HEK293T (cell line): ENCODE results near the gene PMIS2.
"Not testable (repeated sequence)": the region's sequence is repeated elsewhere in the genome, so short reads cannot be mapped to it uniquely, and the experiment has no call there.

Source experiments
- CTCF ChIA-PET: fragments of 350-600 bp; formaldehyde crosslinking; extraction: SDS; loops from one replicate; lab custom pipeline; 2021; ENCODE audit warnings: antibody characterized with exemption, inconsistent platforms; lab: Yijun Ruan, JAX
- POLR2A ChIA-PET: fragments of 350-600 bp; formaldehyde crosslinking; extraction: SDS; loops from one replicate; lab custom pipeline; 2020; ENCODE audit warnings: antibody characterized with exemption, inconsistent platforms; lab: Yijun Ruan, JAX
- DNase-seq: peaks from one replicate; pipeline ENCODE4 v3.0.0; 2012; ENCODE audit warnings: mixed read lengths; ENCODE audit errors: extremely low spot score
- ARNT ChIP-seq: fragments of 450-650 bp; IDR thresholded peaks from 2 replicates; pipeline ENCODE4 v1.6.1; 2017; ENCODE audit warnings: mild to moderate bottlenecking
- BHLHE40 ChIP-seq: fragments of 450-650 bp; IDR thresholded peaks from 2 replicates; pipeline ENCODE4 v1.6.1; 2016; ENCODE audit warnings: mild to moderate bottlenecking, moderate library complexity, borderline replicate concordance
- CTBP1 ChIP-seq: fragments of 450-650 bp; IDR thresholded peaks from 2 replicates; pipeline ENCODE4 v1.6.1; 2016; ENCODE audit warnings: borderline replicate concordance
- ELF4 ChIP-seq: fragments of 450-650 bp; IDR thresholded peaks from 2 replicates; pipeline ENCODE4 v1.6.1; 2017; ENCODE audit warnings: antibody characterized with exemption
- FOXA1 ChIP-seq: fragments of 450-650 bp; IDR thresholded peaks from 2 replicates; pipeline ENCODE4 v1.6.1; 2016; ENCODE audit warnings: mild to moderate bottlenecking
- FOXK2 ChIP-seq: fragments of 450-650 bp; IDR thresholded peaks from 2 replicates; pipeline ENCODE4 v1.6.1; 2016; ENCODE audit warnings: mild to moderate bottlenecking
- FOXM1 ChIP-seq: fragments of 450-650 bp; IDR thresholded peaks from 2 replicates; pipeline ENCODE4 v1.6.1; 2017; ENCODE audit warnings: mild to moderate bottlenecking, borderline replicate concordance
- HDGF ChIP-seq: fragments of 450-650 bp; IDR thresholded peaks from 2 replicates; pipeline ENCODE4 v1.6.1; 2017; ENCODE audit warnings: antibody characterized with exemption, borderline replicate concordance
- L3MBTL2 ChIP-seq: fragments of 450-650 bp; conservative IDR thresholded peaks from 2 replicates; pipeline ENCODE4 v1.6.1; 2016; ENCODE audit warnings: mild to moderate bottlenecking
- LEF1 ChIP-seq: fragments of 450-650 bp; IDR thresholded peaks from 2 replicates; pipeline ENCODE4 v1.6.1; 2017; ENCODE audit warnings: mild to moderate bottlenecking, borderline replicate concordance
- NFRKB ChIP-seq: fragments of 450-650 bp; IDR thresholded peaks from 2 replicates; pipeline ENCODE4 v1.6.1; 2016; ENCODE audit warnings: mild to moderate bottlenecking, moderate library complexity
- PKNOX1 ChIP-seq: fragments of 450-650 bp; IDR thresholded peaks from 2 replicates; pipeline ENCODE4 v1.6.1; 2016
- SP1 ChIP-seq: fragments of 450-650 bp; IDR thresholded peaks from 2 replicates; pipeline ENCODE4 v1.6.1; 2017
- SUZ12 ChIP-seq: fragments of 450-650 bp; IDR thresholded peaks from 2 replicates; pipeline ENCODE4 v1.6.1; 2016; ENCODE audit warnings: mild to moderate bottlenecking
- TARDBP ChIP-seq: fragments of 450-650 bp; IDR thresholded peaks from 2 replicates; pipeline ENCODE4 v1.6.1; 2016
- ZNF384 ChIP-seq: fragments of 450-650 bp; IDR thresholded peaks from 2 replicates; pipeline ENCODE4 v1.6.1; 2016

PMIS2 gene

GRCh38 chr19:35577918-35578317 lies 8.1 kb upstream of the PMIS2 start:
- TF ChIP-seq BHLHE40 (no peak), ARNT (no peak), L3MBTL2 (no peak), LEF1 (no peak), SP1 (no peak), HDGF (no peak), ZNF384 (no peak), FOXM1 (no peak), TARDBP (no peak), NFRKB (no peak), ELF4 (no peak), PKNOX1 (no peak), FOXA1 (no peak), FOXK2 (no peak), SUZ12 (no peak), CTBP1 (no peak)
- ChIA-PET POLR2A (no interaction called here), CTCF (no interaction called here)
- no peak for DNase-seq

GRCh38 chr19:35578707-35579106 lies 7.3 kb upstream of the PMIS2 start:
- ChIA-PET CTCF (no interaction called here), POLR2A (interaction anchor here (1.0 kb wide), 1 partner anchor 70 kb away, joined by 3 read pairs; no protein-coding TSS in a partner anchor)
- no peak for DNase-seq
- no peak for TF ChIP-seq ZNF384

GRCh38 chr19:35582760-35583159 lies 3.2 kb upstream of the PMIS2 start:
- no peak for TF ChIP-seq FOXA1
- TF ChIP-seq SP1, result no peak
- TF ChIP-seq FOXK2, result no peak
- TF ChIP-seq TARDBP, result no peak
- ChIA-PET CTCF (no interaction called here), POLR2A (no interaction called here)
- DNase-seq, result no peak

GRCh38 chr19:35587321-35587720 lies 1.3 kb downstream of the PMIS2 start:
- CTCF ChIA-PET, result no interaction called here
- TF ChIP-seq FOXM1 (no peak), TARDBP (no peak), PKNOX1 (no peak), ZNF384 (no peak), ELF4 (no peak), FOXK2 (no peak), HDGF (no peak), LEF1 (no peak), SP1 (no peak), FOXA1 (no peak), NFRKB (no peak), ARNT (no peak), L3MBTL2 (no peak), CTBP1 (no peak), BHLHE40 (no peak), SUZ12 (no peak)
- POLR2A ChIA-PET, result no interaction called here

GRCh38 chr19:35590875-35591274 lies 4.9 kb downstream of the PMIS2 start:
- ChIA-PET POLR2A (no interaction called here), CTCF (interaction anchor here (1.4 kb wide), 1 partner anchor 42 kb away, joined by 3 read pairs; no protein-coding TSS in a partner anchor)
- DNase-seq, result no peak
- TF ChIP-seq LEF1 (no peak), SUZ12 (no peak), HDGF (no peak), FOXA1 (no peak), FOXK2 (no peak), ELF4 (no peak), SP1 (no peak), PKNOX1 (no peak), NFRKB (no peak), FOXM1 (no peak), ARNT (no peak)

More at GRCh38 chr19:35587321-35587720, 1.3 kb downstream of the PMIS2 start:
- DNase-seq, result peak; percentile 2

GRCh38 chr19:35592226-35592625 lies 6.3 kb downstream of the PMIS2 start:
- TF ChIP-seq HDGF, result no peak
- no peak for TF ChIP-seq ELF4
- no peak for TF ChIP-seq FOXK2
- no peak for TF ChIP-seq FOXM1
- DNase-seq, result peak; percentile 60
- CTCF ChIA-PET, result interaction anchor here (0.5 to 1.4 kb wide), 5 partner anchors 12 to 319 kb away, joined by 3 to 7 read pairs (median 3); no protein-coding TSS in a partner anchor
- POLR2A ChIA-PET, result interaction anchor here (1.1 to 1.5 kb wide), 2 partner anchors 21 to 56 kb away, joined by 3 read pairs; partner anchors contain the start of genes COX6B1 and HAUS5

- CTCF ChIA-PET, DNase-seq, POLR2A ChIA-PET: not testable (repeated sequence)
Measured at GRCh38 chr19:35595026-35595425, 9.1 kb downstream of the PMIS2 start.
